Measurements from ENCODE around the gene SYNJ2.
"Not testable (repeated sequence)": the region's sequence is repeated elsewhere in the genome, so short reads cannot be mapped to it uniquely, and the experiment has no call there.

SYNJ2 gene

DNA sequence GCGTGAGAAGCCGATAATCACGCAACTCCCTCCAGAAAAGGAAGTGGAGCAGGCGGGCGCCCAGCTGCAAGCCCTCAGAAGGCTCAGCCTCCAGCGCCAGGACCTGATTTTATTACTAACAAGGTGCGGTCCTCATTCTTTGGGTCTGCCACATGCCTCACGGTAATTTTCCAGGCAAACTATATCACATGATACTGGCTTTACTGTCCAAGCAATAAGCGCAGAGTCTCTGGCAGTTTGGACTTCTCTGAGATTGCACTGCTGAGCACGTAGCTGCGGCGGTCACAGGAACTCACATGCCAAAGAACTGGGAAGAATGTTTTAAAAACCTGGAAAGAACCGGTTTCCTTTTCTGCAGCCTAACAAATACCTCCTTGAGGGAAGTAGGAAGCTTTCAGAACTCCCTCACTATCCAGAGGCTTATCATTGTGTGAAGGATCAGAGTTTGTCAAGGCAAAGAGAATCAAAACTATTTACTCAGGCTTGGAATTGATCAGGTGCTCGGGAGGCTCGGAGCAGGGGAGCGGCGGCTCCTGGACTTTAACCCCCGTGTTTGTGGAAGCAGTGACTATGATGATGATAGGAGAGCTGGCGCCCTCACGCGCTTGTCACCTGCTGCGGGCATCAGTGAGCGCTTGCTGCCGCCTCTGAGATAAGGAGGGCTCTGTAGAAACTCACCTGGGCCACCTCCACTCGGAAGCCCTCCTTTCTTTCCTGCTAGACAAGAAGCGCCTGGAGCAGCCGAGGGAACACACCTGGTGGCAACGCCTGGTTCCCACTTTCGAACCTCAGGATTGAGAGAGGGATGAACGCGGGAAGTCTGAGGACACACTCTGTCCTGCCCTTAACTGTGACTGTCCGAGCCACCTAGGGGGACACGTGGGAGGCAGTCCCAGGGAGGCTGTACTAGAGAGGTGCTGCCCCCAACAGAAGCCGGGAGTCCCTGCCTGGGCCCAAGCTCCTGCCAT is 27.2 kb upstream of the SYNJ2 start:
- in situ Hi-C loops (cut with HindIII; ENCODE audit: low pct_ligation_motif_present, low pct_unique_long_range_greater_than_20kb, low sequenced_read_pairs) = no loop called here
- peak; percentile 32 for DNase-seq

DNA sequence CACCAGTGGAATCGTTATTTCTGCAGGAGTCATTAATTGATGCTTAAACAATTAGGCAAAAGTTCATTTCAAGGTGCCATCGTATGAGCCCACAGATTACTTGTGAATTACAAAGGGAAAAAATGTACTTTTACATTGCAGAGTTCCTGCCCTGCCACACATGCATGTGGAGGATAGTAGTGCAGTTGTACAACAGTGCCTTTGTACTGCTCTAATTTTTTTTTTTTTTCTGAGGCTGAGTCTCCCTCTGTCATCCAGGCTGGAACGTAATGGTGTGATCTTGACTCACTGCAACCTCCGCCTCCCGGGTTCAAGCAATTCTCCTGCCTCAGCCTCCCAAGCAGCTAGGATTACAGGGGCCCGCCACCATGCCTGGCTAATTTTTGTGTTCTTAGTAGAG is 26.0 kb upstream of the SYNJ2 start:
- no peak for DNase-seq
- in situ Hi-C loops (cut with HindIII; ENCODE audit: low pct_ligation_motif_present, low pct_unique_long_range_greater_than_20kb, low sequenced_read_pairs) = no loop called here

DNA sequence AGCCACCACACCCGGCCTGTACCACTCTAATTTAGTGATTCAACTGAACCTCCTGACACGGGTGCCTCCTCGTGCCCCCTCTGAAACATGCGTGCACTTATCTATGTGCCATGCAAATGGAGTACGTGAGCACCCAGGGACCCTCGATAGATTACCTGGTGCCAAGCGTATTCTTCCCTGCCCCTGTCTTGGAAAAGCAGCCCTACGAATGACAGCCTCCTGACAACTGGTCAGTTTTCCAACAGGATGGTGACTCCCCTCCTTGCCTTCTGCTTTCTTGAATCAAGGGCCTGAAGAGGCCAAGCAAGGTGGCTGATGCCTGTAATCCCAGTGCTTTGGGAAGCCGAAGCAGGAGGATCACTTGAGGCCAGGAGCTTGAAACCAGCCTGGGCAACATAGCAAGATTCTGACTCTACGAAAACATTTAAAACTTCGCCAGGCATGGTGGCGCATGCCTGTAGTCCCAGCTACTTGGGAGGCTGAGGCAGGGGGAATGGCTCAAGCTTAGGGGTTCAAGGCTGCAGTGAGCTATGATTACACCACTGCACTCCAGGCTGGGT is 25.4 kb upstream of the SYNJ2 start:
- in situ Hi-C loops (cut with HindIII; ENCODE audit: low pct_ligation_motif_present, low pct_unique_long_range_greater_than_20kb, low sequenced_read_pairs) = no loop called here
- DNase-seq = no peak

DNA sequence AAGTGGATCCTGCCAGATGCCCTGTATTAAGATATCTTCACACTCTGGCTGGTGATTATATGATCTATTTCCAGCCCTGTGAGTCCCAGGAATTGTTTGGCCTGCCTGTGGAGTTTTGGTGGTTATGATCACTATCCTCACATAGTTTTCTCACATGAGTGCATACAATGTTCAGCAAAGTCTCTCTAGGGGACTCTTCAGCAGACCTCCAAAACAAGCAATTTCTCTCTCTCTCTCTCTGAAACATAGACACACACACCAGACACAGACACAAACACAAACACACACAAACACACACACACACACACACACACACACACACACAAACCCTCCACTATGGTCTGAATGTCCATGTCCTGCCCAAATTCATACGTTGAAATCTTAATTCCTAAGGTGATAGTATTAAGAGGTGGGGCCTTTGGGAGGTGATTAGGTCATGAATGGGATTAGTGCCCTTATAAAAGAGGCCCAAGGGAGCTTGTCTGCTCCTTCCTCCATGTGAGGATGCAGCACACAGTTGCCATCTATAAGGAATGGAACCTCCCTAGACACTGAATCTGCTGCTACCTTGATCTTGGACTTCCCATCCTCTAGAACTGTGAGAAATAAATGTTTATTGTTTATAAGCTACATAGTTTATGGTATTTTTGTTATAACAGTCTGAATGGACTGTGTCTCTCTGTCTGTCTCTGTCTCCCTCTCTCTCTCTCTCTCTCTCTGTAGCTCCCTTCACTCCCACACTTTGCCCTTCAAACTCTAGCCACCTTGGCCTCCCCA is 22.0 kb upstream of the SYNJ2 start:
- DNase-seq = no peak
- in situ Hi-C loops (cut with HindIII; ENCODE audit: low pct_ligation_motif_present, low pct_unique_long_range_greater_than_20kb, low sequenced_read_pairs) = no loop called here

DNA sequence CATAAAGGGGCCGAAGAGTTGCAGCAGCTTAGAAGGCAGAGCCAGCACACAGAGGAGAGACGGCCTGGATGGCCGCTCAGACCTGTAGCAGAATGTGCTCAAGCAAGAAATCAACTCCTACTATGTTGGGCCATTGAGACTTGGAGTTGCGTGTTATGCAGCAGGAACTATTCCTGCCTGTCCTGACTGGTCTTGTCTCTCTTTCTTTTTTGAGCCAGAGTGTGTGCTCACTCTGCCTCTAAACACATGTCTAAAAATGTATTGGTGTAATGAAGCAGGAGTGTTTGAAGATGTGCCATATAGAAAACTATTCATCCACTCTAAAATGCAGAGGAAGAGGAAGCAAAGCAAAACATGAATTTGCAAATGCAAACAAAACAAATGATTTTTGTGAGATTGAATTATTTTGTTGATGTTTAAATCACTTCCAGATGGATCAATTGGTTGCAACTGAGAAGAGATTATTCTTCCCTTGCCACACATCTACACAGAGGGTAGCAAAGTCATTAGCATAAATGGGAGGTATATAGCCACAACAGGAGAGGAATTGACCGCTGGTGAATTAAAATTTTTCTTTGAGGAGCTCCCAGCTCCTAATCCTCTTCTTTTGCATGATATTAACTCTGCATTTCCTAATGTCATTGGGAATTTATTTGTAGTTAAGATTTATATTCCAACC is 20.4 kb upstream of the SYNJ2 start:
- in situ Hi-C loops (cut with HindIII; ENCODE audit: low pct_ligation_motif_present, low pct_unique_long_range_greater_than_20kb, low sequenced_read_pairs) = no loop called here
- DNase-seq = no peak

DNA sequence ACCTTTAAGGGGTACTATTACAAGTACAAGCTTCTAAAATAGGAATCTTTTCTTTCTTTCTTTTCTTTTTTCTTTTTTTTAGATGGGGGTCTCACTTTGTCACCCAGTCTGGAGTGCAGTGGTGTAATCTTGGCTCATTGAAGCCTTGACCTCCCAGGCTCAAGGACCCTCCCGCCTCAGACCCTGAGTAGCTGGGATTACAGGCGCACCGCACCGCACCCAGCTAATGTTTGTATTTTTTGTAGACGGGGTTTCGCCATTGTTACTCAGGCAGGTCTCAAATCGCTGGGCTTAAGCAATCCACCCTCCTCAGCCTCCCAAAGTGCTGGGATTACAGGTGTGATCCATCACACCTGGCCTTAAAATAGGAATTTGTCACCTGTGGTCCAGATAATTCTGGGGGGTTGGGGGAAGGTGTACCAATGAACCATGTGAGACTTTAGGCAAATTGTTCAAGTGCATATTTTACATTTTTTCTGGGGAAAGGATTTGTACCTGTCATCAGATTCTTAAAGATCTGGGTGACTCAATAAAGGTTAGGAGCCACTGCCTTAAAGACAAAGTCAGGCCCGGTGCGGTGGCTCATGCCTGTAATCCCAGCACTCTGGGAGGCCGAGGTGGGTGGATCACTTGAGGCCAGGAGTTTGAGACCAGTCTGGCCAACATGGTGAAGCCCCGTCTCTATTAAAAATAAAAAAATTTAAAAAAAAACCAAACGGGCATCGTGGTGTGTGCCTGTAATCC is 19.7 kb upstream of the SYNJ2 start:
- no peak for DNase-seq
- in situ Hi-C loops (cut with HindIII; ENCODE audit: low pct_ligation_motif_present, low pct_unique_long_range_greater_than_20kb, low sequenced_read_pairs) = no loop called here

DNA sequence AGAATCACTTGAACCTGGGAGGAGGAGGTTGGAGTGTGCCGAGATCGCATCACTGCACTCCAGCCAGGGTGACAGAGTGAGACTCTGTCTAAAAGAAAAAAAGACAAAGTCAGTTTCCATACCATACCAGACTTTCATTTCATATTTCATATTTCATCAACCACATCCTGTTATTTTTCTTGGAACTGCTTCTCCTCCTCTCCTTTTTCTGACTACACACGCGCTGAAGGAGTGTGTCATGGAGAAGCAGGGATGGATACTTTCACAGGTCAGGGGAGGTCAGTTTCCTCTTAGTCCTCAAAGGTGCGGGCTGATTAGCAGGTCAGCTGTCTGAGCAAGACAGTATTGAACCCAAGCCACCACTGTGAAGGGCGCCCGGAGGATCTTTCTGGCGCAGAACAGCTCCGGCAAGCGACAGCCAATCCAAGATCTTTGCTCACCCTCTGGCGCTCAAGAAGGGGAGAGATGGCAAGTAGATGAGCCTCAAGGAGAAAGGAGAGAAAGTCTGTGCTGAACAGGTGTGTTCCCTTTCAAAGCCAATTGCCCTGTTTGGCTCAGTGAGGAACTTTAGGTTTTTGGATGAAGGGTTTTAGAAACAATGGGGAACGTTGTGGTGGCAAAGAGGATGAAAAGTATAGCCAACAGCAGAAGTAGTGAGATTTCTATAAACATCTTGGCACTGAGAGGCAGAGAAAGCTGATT is 18.9 kb upstream of the SYNJ2 start:
- in situ Hi-C loops (cut with HindIII; ENCODE audit: low pct_ligation_motif_present, low pct_unique_long_range_greater_than_20kb, low sequenced_read_pairs) = no loop called here
- DNase-seq = no peak

DNA sequence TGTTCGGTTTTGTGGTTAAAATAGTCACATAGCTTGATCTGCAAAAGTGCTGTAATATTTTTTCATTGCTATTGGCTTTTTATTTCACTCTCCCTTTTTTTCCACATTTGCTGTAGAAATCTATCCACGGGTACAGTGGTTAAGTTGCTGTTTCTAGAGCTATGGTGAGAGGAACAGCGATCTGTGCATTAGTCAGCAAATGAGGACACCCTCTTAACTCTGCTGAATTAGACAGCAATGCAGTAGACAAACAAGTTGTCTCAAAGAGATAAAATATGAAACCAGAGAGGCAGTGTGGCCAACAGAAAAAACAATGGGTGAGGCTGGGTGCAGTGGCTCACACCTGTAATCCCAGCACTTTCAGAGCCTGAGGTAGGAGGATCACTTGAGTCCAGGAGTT is 17.6 kb upstream of the SYNJ2 start:
- in situ Hi-C loops (cut with HindIII; ENCODE audit: low pct_ligation_motif_present, low pct_unique_long_range_greater_than_20kb, low sequenced_read_pairs) = no loop called here

DNA sequence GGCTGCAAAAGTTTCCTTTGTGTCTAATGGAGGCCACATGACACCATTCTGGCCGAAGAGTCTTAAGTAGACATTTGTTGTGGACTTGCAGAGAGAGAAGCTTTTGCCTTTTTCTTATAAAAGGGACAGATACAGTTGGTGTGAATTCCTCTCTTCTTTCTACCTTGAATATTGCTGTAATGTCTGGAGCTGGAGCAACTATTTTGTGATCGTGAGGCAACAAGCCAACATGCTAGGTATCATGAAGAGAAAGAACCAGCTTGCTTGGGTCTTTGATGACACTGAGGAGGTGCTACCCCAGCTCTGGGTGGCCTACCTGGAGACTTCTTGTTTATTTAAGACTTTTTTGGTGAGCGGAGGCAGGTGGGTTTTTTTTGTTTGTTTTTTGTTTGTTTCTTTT is 16.3 kb upstream of the SYNJ2 start:
- DNase-seq = no peak
- in situ Hi-C loops (cut with HindIII; ENCODE audit: low pct_ligation_motif_present, low pct_unique_long_range_greater_than_20kb, low sequenced_read_pairs) = no loop called here

More for the DNA sequence above, 17.6 kb upstream of the SYNJ2 start:
- no peak for DNase-seq

DNA sequence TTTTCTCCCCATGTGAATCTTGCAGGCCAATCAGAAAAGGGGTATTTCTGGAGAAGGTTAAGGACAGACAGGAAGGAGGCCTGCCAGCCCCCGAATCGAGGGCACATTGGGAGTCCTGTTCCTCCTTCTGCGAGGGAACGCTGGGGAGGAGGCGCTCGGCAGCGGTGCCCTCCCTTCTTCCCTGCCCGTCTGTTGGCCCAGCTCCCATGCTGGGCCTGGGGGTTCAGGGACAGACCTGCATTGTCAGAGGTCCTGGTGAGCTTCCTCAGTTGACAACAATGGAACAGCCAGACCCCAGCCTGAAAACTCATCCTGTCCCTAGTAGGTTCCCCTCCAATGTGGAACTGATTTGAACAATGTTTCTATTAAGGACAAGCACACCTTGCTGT is 15.1 kb upstream of the SYNJ2 start:
- in situ Hi-C loops (cut with HindIII; ENCODE audit: low pct_ligation_motif_present, low pct_unique_long_range_greater_than_20kb, low sequenced_read_pairs) = no loop called here

DNA sequence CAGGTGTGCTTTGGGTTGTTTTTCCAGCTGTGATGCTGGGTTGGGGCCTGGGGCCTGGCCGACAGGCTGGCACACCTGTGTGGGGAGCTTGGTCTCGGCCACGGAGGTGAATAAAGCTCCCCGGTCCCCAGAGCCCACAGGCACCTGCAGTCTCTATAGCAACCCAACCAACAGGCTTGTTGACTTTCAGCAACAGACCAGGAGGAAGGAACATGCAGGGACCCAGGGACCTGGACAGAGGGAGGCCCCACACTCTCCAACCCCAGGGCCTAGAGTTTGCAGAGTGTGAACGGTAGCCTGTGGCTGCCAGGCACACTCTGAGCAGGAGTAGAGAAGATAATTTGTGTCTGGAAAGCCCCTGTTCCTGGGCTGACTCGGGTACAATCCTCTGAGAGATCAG is 14.6 kb upstream of the SYNJ2 start:
- no peak for DNase-seq
- in situ Hi-C loops (cut with HindIII; ENCODE audit: low pct_ligation_motif_present, low pct_unique_long_range_greater_than_20kb, low sequenced_read_pairs) = no loop called here

More for the DNA sequence above, 15.1 kb upstream of the SYNJ2 start:
- DNase-seq = no peak

DNA sequence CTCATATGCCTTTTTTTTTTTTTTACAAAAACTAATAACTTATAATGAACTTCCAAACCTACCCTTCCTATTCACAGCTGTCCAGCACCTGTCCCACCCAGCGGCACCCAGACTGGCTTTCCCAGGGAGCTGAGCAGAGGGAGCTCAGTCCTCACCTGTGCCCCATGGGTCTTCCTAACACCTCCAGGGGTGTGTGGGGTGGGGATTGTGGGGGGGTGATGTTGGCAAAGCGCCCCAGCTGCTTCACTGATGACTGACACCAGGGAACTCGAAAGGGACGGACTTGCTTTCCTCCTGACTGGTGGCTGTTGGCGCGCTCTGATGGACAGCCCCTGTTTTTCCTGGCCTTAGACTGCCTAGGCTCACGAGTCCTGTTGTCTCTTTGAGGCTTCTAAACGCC is 14.2 kb upstream of the SYNJ2 start:
- in situ Hi-C loops (cut with HindIII; ENCODE audit: low pct_ligation_motif_present, low pct_unique_long_range_greater_than_20kb, low sequenced_read_pairs) = no loop called here
- no peak for DNase-seq

DNA sequence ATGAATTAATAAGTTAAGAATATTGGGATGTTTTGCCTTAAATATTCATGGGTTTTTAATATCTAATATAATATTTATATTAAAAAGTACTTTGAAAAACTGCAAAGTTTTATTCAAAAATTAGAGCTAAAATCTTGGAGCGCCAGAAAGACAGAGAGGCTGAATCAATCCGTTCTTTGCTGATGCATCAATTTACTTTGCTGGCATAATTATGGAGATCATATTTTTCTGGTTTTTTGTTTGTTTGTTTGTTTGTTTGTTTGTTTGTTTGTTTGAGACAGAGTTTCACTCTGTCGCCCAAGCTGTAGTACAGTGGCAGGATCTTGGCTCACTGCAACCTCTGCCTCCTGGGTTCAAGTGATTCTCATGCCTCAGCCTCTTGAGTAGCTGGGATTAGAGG is 9.5 kb upstream of the SYNJ2 start:
- in situ Hi-C loops (cut with HindIII; ENCODE audit: low pct_ligation_motif_present, low pct_unique_long_range_greater_than_20kb, low sequenced_read_pairs); DNase-seq: not testable (repeated sequence)

DNA sequence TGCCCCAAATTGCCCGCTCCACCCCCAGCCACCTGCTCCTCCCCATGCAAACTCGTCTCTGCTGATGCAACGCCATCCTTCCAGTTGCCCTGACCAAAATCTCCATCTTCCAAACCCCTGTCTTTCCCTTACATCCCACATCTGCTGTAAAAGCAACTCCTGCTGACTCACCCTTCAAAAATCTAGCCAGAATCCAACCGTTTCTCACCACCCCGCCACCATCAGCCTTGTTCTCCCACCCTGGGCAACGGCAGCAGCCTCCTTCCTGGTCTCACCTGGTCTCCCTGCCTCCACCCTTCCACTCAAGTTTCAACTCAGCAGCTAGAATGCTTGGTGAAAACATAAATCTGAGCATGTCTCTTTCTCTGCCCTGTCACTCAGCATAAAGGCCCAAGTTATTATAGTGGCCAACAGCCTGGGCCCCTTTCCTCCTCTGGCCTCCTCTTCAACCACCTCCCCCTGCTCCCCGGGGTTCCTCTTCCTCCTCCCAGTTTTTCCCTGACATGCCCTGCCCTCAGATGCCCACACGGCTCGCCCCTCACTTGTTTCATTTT is 7.2 kb upstream of the SYNJ2 start:
- in situ Hi-C loops (cut with HindIII; ENCODE audit: low pct_ligation_motif_present, low pct_unique_long_range_greater_than_20kb, low sequenced_read_pairs) = no loop called here
- DNase-seq = no peak

DNA sequence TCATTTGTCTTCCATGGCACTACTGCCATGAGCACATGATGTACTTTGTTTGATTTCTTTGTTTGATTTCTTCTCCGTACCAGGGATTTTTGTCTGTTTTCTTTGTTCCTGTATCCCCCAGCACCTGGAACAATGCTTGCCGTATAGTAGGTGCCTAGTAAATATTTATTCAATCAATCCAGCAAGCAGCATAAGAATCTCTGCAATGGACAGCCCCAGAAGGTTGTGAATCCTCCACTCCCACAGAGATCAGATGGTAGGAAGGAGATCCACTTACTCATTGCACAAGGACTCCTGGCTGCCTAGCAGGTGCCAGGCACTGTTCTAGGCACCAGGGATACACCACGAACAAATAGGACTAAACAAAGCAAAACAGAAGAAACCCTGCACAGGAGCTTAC is 6.7 kb upstream of the SYNJ2 start:
- no peak for DNase-seq
- in situ Hi-C loops (cut with HindIII; ENCODE audit: low pct_ligation_motif_present, low pct_unique_long_range_greater_than_20kb, low sequenced_read_pairs) = no loop called here

DNA sequence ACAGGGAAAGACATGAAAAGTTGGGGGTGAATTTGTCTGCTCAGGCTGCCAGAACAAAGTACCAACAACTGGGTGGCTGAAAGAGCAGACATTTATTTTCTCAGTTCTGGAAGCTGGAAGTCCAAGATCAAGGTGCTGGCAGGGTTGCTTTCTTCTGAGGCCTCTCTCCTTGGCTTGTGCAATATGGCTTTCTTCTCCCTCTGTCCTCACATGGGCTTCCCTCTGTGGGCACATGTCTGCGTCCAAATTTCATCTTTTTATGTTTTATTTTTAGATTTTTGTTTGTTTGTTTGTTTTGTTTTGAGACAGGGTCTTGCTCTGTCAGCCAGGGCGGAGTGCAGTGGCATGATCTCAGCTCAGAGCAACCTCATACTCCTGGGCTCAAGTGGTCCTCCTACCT is 6.2 kb upstream of the SYNJ2 start:
- DNase-seq = no peak
- in situ Hi-C loops (cut with HindIII; ENCODE audit: low pct_ligation_motif_present, low pct_unique_long_range_greater_than_20kb, low sequenced_read_pairs) = no loop called here

DNA sequence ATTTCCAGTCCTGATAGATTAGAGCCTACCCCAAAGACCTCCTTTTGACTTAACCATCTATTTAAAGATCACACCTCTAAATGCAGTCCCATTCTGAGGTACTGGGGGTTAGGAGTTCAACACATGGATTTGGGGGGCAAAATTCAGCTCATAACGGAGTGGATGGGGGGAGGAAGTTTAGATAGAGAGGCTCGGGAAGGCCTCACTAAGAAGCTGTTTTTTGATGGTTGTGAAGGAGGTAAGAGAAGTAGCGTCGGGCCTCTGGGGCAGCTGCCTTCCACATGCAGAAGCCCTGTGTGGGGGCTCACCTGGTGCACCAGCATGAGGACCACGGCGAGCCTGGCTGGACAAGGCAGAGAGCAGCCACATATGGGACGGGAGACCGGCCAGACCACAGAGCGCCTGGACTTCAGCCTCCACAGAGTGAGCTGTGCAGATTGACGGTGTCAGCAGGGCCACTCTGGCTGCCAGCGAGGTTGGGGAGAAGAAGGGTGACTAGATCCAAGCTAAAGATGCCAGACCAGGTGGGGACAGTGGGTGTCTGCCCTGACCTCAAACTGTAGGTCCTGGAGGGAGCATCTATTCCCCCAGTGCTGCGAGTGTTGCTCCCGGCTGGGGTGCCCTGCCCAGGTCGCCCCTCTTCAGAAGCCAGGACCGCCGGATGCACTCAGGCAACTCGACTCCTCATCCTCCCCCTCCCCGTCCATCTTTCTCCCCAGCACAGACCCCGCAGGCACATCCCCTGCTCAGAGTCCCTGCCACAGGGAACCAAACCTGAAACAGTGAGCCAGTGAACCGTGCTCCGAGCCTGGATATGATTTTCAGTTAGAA is 5.1 kb upstream of the SYNJ2 start:
- no peak for DNase-seq
- in situ Hi-C loops (cut with HindIII; ENCODE audit: low pct_ligation_motif_present, low pct_unique_long_range_greater_than_20kb, low sequenced_read_pairs) = no loop called here

Measured in ACHN (cell line).